ENCODE results near the gene KLB. TPM values are rescaled to one million over a fixed set of nuclear protein-coding genes. Genes with fewer than 3 reads are reported as not detected.

The KLB gene
- total RNA-seq, 1 experiment from 2014 or later: not detected

DNA sequence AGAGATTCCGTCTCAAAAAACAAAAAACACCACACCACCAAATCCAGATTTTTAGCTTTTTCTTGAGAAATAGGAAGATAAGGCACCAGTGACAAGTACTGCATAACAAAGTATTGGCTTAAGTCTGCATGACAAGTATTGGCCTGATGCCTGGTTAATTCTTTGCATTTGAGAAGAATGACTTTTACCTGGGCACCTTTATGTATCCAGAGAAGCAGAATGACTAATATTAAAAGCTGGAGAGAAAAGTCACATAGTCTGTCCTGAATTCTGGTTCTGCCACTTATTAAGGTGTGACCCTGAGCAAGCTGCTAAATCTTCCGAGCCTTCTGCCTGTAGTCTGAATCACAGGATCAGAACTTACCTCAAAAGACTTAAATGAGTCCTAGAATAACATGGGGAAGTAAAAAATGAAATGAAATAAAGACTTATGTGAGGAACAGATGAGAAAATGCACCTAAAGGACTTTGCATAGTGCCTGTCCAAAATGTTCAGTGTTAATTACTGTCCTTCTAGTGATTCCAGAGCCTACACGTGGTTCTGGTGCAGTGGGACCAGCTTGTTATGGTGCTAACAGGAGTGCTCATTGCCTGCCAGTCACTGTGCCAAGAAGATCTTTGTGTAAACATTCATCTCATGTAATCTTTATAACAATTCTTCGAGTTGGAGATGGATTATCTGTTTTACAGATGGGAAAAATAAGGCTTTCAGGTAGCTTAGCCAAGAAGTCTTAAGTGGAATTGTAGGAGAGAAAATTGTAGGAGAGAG, 88.9 kb downstream of the KLB start:
- no peak overlapping the region for H3K27ac ChIP-seq (ENCODE audit: low read length)
- H3K79me2 ChIP-seq (ENCODE audit: low read length): no peaks in the 10 kb centered on the region
- no peaks in the 10 kb centered on the region for H3K4me1 ChIP-seq (ENCODE audit: low read length)
- H3K36me3 ChIP-seq (ENCODE audit: insufficient read depth, low read length): peaks cover 15% of the 10 kb centered on the region; the same call in 1 of the 2 replicates
- H3K4me3 ChIP-seq (ENCODE audit: low read length): no peak overlapping the region
- DNase-seq: no peak
- no peaks in the 10 kb centered on the region for H3K9me3 ChIP-seq (ENCODE audit: low read length)
- no peaks in the 10 kb centered on the region for H3K9me2 ChIP-seq (replicated peaks; ENCODE audit: insufficient read depth, low read length)
- H2AFZ ChIP-seq (ENCODE audit: low read length): no peak overlapping the region
- H3K9ac ChIP-seq (ENCODE audit: low read length): no peak overlapping the region
- H3K4me2 ChIP-seq (ENCODE audit: low read depth, low read length, poor library complexity, severe bottlenecking): no peak overlapping the region
- H3K27me3 ChIP-seq (ENCODE audit: low read length): no peaks in the 10 kb centered on the region
- no peaks in the 10 kb centered on the region for H4K20me1 ChIP-seq (ENCODE audit: insufficient read depth, low read depth, low read length)

DNA sequence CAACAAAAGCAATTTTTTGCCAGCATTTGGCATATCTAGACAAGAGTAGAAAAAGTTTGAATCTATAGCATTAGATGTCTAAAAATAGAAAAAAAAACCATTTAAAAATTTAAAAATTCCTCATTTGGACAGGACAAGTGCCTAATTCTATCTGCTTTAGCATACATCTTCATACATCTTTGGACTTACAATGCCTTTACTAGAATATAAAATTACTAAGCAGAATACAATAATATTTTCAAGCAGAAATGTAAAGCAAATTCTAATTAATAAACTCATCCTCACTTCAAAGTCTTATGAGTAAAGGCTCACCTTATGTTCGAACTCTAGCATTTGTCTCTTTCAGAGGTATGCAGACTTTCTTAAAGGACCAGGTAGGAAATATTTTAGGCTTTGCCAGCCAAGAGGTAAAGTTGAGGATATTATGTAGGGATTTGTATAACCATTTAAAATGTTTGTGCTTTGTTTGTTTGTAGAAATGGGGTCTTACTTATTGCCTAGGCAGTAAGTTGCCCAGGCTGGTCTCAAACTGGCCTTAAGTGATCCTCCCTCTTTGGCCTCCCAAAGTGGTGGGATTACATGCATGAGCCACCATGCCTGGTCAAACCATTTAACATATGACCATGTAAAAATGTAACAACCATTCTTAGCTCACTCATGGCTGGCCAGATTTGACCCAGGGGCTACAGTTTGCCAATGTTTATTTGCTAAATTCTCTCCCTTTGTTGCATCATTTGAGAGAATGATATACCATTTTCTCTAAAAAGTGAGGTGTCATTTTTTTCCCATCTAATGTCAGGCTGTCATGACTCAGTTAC, 91.4 kb downstream of the KLB start:
- no peaks in the 10 kb centered on the region for H3K9me2 ChIP-seq (replicated peaks; ENCODE audit: insufficient read depth, low read length)
- H4K20me1 ChIP-seq (ENCODE audit: insufficient read depth, low read depth, low read length): no peaks in the 10 kb centered on the region
- no peaks in the 10 kb centered on the region for H3K27me3 ChIP-seq (ENCODE audit: low read length)
- no peak for DNase-seq
- H3K36me3 ChIP-seq (ENCODE audit: insufficient read depth, low read length): peaks cover 25% of the 10 kb centered on the region
- H3K4me1 ChIP-seq (ENCODE audit: low read length): no peaks in the 10 kb centered on the region
- H3K79me2 ChIP-seq (ENCODE audit: low read length): no peaks in the 10 kb centered on the region
- no peak overlapping the region for H3K9ac ChIP-seq (ENCODE audit: low read length)
- H2AFZ ChIP-seq (ENCODE audit: low read length): no peak overlapping the region
- H3K4me2 ChIP-seq (ENCODE audit: low read depth, low read length, poor library complexity, severe bottlenecking): no peak overlapping the region
- H3K27ac ChIP-seq (ENCODE audit: low read length): no peak overlapping the region
- H3K4me3 ChIP-seq (ENCODE audit: low read length): no peak overlapping the region
- no peaks in the 10 kb centered on the region for H3K9me3 ChIP-seq (ENCODE audit: low read length)

DNA sequence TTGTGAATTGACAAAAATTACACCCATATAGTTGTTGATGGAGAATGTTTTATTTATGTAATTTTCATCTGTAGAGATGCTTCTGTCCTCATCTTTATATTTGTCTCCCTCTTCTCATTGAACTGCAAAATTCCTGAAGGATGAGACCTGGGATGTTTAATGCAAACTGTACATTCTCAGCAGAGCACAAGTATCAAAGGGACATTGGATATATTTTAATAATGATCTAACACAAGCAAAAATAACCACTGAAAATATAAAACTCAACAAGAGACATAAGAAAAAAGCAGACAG, 91.9 kb downstream of the KLB start:
- H3K36me3 ChIP-seq (ENCODE audit: insufficient read depth, low read length): peaks cover 25% of the 10 kb centered on the region
- H3K27ac ChIP-seq (ENCODE audit: low read length): no peak overlapping the region
- no peak for DNase-seq
- no peaks in the 10 kb centered on the region for H3K27me3 ChIP-seq (ENCODE audit: low read length)
- no peaks in the 10 kb centered on the region for H3K79me2 ChIP-seq (ENCODE audit: low read length)
- H3K9ac ChIP-seq (ENCODE audit: low read length): no peak overlapping the region
- no peaks in the 10 kb centered on the region for H3K9me3 ChIP-seq (ENCODE audit: low read length)
- H2AFZ ChIP-seq (ENCODE audit: low read length): no peak overlapping the region
- H3K4me2 ChIP-seq (ENCODE audit: low read depth, low read length, poor library complexity, severe bottlenecking): no peak overlapping the region
- H4K20me1 ChIP-seq (ENCODE audit: insufficient read depth, low read depth, low read length): no peaks in the 10 kb centered on the region
- H3K9me2 ChIP-seq (replicated peaks; ENCODE audit: insufficient read depth, low read length): no peaks in the 10 kb centered on the region
- H3K4me1 ChIP-seq (ENCODE audit: low read length): no peaks in the 10 kb centered on the region
- H3K4me3 ChIP-seq (ENCODE audit: low read length): no peak overlapping the region

Small RNA genes within 50 kb of the gene (small RNA-seq; reads per million reads assigned to genes)
- gene MIR5591 (not detected), gene RF00019 (not detected), gene RNU6-887P (not detected)

Other genes starting within 250 kb of the KLB start
- 106 and 160 TPM in 2 replicates for gene WDR19, start 224.4 kb upstream of the KLB start, total RNA-seq (2014; rRNA removed; shearing (Covaris generic); ENCODE audit: low replicate concordance)
- 41.1 and 64.0 TPM in 2 replicates for gene RFC1, start 40.6 kb upstream of the KLB start, total RNA-seq (2014; rRNA removed; shearing (Covaris generic); ENCODE audit: low replicate concordance)
- 3,556 and 5,641 TPM in 2 replicates for gene RPL9, start 52.0 kb downstream of the KLB start, total RNA-seq (2014; rRNA removed; shearing (Covaris generic); ENCODE audit: low replicate concordance)
- gene LIAS, start 52.1 kb downstream of the KLB start, total RNA-seq (2014; rRNA removed; shearing (Covaris generic); ENCODE audit: low replicate concordance): 14.1 and 19.5 TPM in 2 replicates
- 10.3 and 10.9 TPM in 2 replicates for gene UGDH, start 120.5 kb downstream of the KLB start, total RNA-seq (2014; rRNA removed; shearing (Covaris generic); ENCODE audit: low replicate concordance)
- 174 and 689 TPM in 2 replicates for gene SMIM14, start 231.9 kb downstream of the KLB start, total RNA-seq (2014; rRNA removed; shearing (Covaris generic); ENCODE audit: low replicate concordance)

Data from Karpas-422 (cell line).